Activated CD8-positive, alpha-beta memory T cell treated with anti-CD3 and anti-CD28 coated beads for 24 hours (primary cell): ENCODE data around the gene SUPT20H.

ENCODE experiments used
- DNase-seq: peaks from one replicate; pipeline ENCODE4 v3.0.0-alpha.2; 2020

SUPT20H gene

GRCh38 chr13:36997716-36998427 is 61.6 kb downstream of the SUPT20H start:
- DNase-seq = no peak

GRCh38 chr13:36992362-36992761 is 67.1 kb downstream of the SUPT20H start:
- no peak for DNase-seq

GRCh38 chr13:36986462-36987240 is 72.8 kb downstream of the SUPT20H start:
- no peak for DNase-seq

- DNase-seq = no peak
Measured at GRCh38 chr13:36981156-36981743, 78.2 kb downstream of the SUPT20H start.

- no peak for DNase-seq
Measured at GRCh38 chr13:36979361-36980050, 80.0 kb downstream of the SUPT20H start.

- DNase-seq = no peak
Measured at GRCh38 chr13:36975172-36975571, 84.3 kb downstream of the SUPT20H start.

GRCh38 chr13:36973621-36974295 is 85.7 kb downstream of the SUPT20H start:
- no peak for DNase-seq

- no peak for DNase-seq
Measured at GRCh38 chr13:36973009-36973408, 86.5 kb downstream of the SUPT20H start.

- DNase-seq = no peak
Measured at GRCh38 chr13:36966404-36966803, 93.1 kb downstream of the SUPT20H start.

GRCh38 chr13:36965767-36966166 is 93.7 kb downstream of the SUPT20H start:
- no peak for DNase-seq

- DNase-seq = no peak
Measured at GRCh38 chr13:36959456-36960116, 99.9 kb downstream of the SUPT20H start.
